ENCODE data around the gene AGTR1.

- TF ChIP-seq POLR2AphosphoS5 (IDR thresholded peaks at IDR 0.05) = no peak
- TF ChIP-seq CTCF (IDR thresholded peaks at IDR 0.05) = no peak
- TF ChIP-seq POLR2A (IDR thresholded peaks at IDR 0.05) = no peak
Measured at GRCh38 chr3:148758303-148758884, 60.7 kb downstream of the AGTR1 start.

Measured in prostate gland (tissue), 2 donors.